ENCODE data around the gene SLC6A19. TPM values are rescaled to one million over a fixed set of nuclear protein-coding genes. Genes with fewer than 3 reads are reported as not detected.

SLC6A19 gene
- polyA plus RNA-seq, 3 donors, result 38.8 to 77.6 (median 55.8) TPM

DNA sequence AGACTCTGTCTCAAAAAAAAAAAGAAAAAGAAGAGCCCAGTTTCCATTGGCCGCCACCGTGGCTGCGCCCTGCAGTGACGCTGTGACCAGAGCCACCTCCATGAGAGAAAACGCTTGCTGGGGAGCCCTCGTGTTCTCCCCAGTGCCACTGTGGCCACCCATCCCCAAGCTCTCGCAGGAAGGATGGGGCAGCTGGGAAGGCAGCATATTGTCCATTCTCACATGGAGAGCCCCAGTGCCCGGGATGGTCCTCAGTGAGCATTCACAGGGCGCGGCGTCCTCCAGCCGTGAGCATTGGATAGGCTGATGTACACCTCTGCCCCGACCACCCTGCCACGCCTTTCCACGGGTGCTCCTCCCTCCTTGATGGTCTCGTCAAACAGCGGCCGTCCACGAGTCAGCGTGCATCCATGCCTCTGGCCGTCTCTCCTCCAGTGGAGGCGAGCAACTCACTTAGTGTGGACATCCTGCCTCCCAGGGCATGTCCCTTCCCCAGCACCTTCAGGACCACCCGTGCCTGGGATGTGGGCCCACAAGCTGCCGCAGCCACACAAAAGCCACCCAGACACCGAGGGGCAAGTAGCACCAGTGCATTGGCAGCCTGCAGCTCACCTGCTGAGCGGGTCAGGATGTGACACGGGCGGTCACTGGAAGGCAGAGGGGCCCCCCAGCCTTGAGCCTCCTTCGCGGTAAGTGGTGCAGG lies 23.4 kb upstream of the SLC6A19 start:
- DNase-seq (ENCODE audit: low read depth in 3 of 3, low spot score in 2 of 3), result no peak

DNA sequence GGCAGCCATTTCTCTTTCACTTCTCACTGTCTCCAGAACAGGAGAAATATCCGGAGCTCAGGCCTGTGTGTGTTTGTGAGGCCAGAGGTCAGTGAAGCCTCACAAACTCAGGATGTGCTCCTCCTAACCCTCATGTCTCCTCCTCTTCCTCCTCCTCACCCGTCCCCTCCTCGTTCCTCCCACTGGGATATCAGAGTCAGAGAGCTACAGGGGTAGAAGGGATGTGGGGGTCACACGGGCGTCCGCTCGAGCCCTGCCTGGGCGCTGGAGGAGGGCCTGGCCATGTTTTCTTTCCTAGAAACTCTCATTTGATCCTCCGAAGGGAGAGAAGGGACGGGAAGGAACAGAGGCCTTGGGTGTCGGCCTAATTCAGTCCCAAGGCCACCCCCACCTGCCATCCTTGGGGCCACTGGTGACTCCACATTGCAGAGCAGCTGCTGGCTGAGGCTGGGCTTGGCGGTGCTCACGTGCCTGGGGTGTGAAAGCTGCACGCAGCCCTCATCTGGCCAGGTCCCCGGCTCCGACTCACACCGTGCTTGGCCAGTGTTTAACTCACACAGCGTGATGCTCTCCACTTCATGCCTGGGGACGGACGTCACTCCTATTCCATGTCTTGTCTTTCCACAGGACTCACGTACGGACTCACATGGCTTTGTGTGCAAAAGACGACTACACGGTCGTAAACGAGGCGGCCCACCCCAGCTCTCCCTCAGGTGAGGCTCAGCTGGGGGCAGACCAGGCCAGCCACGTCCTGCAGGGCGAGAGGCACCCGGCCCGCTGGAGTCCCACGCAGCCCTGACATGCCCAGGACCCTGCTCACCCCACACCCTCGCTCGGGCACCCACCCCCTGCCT lies 22.6 kb upstream of the SLC6A19 start:
- DNase-seq (ENCODE audit: low read depth in 3 of 3, low spot score in 2 of 3), result no peak

DNA sequence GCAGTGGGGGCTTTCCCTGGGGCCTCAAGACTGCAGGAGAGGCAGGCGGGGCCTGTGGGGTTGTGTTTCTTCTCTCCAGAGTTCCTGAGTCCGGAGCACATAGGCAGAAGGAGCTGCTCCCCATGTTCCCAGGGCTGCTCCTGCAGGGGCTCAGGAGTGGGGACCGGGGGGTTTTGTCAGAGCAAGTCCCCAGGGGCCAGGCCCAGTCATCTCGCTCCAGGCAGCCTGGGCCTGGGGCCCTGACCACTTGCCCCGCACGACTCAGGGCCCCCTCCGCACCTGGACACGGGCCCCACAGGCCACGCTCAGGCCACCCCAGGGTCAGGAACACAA lies 22.0 kb upstream of the SLC6A19 start:
- DNase-seq (ENCODE audit: low read depth in 3 of 3, low spot score in 2 of 3), result no peak

DNA sequence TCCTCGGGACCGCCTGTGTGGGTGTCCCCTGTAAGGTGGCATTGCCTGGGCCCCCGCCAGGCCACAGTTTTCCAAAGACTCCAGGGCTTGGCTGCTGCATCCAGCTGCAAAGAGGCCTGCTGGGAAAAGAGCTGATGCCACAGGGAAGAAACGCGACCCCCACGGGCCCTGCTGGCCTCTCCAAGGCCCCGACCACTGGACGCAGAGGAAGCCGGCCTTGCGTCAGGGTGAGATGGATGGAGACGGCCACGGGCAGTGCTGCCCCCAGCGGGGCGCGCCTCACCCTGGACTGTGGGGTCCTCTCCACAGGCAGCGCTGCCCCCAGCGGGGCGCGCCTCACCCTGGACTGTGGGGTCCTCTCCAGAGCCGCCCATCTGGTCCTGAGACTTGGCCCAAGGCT lies 21.3 kb upstream of the SLC6A19 start:
- no peak for DNase-seq (ENCODE audit: low read depth in 3 of 3, low spot score in 2 of 3)

DNA sequence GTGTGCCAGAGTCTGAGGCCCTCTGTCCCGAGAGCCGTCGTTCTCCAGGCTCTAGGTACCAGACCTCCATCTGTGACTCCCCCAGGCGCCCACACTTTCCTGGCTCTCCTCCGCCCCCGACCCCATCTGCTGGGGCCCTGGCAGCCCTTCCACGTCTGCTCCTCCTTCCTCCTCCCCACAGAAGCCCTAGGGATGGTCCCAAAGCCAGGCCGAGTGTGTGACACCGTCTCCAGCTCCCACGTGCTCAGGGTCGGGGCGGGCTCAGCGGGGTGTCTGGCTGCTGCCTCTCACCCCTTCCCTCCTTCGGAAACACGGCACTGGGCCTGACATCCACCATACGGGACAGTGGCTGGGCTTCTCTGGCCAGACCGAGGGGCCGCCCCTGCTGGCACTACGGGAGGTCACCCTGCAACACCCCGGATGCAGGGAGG lies 20.5 kb upstream of the SLC6A19 start:
- DNase-seq (ENCODE audit: low read depth in 3 of 3, low spot score in 2 of 3), result no peak

DNA sequence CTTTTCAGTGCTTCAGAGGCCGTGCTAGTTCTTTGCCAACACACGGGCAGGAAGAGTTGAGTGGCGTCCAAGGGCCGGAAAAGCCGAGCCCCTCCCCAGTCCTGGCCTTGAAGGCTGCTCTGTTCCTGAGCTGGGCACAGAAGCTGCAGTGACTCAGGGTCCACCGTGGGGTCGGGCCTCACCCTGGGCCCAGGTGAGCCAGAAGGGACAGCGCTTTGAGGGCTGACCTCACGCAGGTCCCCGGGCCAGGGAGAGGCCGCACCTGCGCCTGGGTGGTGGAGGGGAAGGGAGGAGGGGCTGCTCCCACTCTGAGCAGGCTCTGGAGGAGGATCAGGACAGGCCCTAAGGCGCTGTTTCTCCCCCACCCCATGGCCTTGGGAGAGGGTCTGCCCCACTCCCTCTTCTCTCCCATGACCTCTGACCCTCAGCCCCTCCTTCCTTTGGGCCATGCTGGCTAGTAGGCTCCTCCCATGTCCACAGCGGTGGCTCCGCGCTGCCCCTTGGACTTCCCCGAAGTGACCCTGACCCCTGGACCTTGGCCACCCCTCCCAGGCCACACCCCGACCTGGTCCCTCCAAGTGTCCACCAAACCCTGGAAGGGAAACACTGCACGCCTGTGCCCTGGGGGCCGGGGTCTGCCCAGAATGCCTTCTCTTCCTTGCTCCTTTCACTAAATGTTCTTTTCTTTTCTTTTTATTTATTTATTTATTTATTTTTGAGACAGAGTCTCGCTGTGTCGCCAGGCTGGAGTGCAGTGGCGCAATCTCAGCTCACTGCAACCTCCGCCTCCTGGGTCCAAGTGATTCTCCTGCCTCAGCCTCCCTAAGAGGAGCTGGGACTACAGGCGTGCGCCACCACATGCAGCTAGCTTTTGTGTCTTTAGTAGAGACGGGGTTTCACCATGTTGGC lies 19.7 kb upstream of the SLC6A19 start:
- no peak for DNase-seq (ENCODE audit: low read depth in 3 of 3, low spot score in 2 of 3)

DNA sequence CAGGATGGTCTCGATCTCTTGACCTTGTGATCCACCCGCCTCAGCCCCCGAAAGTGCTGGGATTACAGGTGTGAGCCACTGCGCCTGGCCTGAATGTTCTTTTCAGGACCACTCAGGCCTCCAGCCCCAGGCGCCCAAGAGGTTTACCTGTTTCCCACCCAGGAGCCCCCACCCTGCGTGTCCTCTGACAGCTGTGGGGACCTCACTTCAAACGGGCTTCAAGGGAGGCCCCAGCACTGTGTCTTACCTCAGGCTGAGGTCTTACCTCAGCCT lies 19.1 kb upstream of the SLC6A19 start:
- DNase-seq (ENCODE audit: low read depth in 3 of 3, low spot score in 2 of 3), result no peak

DNA sequence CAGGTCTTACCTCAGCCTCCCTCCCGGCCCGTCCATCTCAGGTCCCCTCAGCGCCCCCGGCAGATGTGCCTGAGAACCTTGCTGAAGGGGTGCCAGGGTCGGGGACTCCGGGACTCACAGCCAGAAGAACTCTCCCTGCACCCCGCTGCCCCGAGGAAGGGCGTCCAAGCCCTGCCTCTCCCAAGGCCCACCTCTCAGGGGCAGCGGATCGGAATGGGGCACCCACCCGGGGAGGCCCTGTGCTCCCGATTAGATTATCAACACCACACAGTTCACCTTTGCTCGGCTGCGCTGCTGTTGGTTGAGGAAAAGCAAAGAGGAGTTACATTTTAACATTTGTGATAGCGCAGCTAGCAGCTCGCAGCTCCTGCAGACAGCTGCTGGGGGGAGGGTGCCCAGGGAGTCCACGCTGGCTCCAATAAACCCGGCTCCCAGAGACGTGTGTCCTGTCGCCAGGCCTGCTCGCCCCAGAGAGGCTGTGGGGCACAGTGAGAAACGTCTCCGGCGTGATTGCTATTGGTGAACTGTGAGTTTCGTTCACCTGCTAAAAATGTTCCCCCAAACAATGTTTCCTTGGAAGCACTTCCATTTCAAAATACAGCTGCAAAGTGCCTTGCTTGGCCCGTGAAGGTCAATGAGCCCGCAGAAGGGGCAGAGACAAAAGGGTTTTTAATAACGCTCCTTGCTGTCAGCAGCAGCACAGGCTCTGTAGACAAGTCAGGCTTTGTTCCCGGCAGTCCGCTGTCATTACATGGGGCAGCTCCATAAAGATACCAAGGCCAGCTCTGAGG lies 18.6 kb upstream of the SLC6A19 start:
- no peak for DNase-seq (ENCODE audit: low read depth in 3 of 3, low spot score in 2 of 3)

DNA sequence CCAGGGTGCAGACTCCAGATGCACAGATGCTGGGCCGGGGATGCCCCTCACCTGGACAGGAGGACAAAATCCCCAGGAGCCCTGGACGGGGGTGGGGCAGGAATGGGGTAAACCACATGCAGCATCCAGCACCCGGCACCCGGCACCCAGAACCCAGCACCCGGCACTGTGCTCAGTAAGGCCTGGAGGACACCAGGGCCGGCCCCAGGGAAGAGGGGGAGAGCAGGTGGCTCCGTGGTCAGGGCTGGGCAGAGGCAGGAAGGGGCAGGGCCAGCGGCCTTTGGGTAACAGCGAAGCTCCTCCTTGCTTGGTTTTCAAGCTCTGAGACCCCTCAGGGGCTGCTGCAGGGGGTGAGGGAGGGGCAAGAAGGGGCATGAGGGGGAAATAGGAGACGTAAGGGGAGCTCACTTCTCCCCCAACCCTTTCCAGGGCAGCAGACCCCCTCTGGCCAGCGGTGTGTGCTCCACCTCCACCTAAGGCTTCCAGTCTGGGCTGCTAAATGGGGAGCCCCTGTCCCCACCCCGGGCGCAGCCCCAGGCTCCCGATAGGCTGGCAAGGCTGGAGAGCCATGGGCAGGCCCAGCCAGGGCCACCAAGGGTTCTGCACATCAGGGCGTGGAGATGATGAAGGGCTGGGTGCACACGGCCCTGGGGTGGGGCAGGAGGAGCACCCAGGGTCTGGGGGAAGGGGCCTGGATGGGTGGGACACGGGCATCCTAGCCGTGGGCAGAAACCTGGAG lies 17.8 kb upstream of the SLC6A19 start:
- no peak for DNase-seq (ENCODE audit: low read depth in 3 of 3, low spot score in 2 of 3)

DNA sequence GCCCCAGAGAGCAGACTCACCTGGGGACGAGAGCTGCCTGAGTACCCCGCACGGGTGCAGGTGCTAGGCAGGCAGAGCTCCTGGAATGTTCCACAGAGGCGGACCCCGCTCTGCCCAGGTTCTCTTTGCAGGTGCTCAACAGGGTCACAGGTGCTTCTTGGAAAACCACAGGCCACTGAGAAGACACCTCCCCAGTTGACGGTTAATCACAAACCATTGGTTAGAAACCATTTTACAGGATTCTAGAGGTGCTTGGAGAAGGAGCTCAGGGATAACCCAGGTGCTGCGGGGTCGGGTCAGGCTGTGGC lies 17.3 kb upstream of the SLC6A19 start:
- no peak for DNase-seq (ENCODE audit: low read depth in 3 of 3, low spot score in 2 of 3)

DNA sequence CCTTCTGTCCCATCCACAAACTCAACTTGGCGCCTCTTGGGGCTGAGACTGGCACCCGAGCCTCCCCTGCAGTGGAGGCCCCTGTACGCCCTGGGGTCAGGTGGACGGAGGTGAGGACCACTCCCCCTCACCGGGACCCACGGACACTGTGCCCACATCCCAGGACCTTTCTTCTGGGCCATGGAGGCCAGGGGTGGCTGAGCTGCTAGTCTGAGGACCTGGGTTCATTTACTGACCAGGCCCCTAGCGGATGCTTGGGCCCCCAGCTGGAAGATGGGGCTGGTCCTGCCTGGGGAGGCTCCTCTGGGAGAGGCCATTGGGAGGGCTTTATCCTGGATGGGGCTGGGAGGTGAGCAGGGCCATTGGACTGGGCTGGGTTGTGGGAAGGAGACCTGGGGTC lies 16.9 kb upstream of the SLC6A19 start:
- no peak for DNase-seq (ENCODE audit: low read depth in 3 of 3, low spot score in 2 of 3)

DNA sequence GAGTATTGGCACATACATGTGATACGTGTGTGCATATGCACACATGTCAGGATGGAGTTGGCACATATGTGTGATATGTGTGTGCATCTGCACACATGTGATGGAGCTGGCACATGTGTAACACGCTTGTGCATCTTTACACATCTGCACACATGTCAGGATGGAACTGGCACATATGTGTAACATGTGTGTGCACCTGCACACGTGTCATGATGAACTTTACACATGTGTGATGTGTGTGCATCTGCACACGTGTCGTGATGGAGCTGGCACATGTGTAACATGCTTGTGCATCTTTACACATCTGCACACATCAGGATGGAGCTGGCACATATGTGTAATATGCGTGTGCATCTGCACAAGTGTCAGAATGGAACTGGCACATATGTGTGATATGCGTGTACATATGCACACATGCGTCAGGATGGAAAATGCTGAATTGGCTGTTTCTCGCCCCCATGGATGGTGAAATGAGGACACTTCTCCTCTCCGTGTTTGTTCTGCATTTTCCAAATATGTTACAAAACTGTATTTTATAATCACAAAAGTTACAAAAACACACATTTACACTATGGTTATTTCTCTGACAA lies 16.3 kb upstream of the SLC6A19 start:
- no peak for DNase-seq (ENCODE audit: low read depth in 3 of 3, low spot score in 2 of 3)

DNA sequence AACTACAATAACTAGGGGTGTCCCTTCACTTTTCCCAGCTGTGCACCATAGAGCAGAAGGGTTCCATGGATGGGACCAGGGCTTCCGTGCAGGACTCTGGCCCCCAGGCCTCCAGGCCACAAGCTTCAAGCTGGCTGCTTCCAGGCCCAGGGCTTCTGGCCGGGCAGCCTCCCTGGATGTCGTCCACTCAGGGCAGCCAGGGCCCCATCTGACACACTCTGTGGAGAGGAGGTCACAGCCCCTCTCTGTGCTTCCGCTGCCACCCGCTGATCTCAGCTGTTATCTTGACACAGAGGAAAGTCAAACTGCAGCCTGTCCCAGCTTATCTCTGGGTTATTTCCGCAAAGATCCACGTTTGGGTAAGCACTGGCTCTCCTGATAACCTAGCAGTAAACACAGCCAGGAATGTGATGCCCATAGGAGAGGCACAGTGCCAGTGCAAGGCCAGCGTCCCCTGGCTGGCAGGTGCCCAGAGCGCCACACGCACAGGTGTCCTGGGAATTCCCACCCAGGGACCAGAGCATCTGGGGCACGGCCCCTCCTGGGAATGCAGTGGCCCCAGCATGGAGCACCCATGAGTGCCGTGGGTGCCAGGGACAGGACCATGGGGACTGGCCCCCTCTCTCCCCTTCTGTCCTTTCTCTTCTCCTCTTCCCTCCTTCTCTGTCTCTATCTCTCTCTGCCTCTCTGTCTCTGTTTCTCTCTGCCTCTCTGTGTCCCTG lies 15.6 kb upstream of the SLC6A19 start:
- no peak for DNase-seq (ENCODE audit: low read depth in 3 of 3, low spot score in 2 of 3)

DNA sequence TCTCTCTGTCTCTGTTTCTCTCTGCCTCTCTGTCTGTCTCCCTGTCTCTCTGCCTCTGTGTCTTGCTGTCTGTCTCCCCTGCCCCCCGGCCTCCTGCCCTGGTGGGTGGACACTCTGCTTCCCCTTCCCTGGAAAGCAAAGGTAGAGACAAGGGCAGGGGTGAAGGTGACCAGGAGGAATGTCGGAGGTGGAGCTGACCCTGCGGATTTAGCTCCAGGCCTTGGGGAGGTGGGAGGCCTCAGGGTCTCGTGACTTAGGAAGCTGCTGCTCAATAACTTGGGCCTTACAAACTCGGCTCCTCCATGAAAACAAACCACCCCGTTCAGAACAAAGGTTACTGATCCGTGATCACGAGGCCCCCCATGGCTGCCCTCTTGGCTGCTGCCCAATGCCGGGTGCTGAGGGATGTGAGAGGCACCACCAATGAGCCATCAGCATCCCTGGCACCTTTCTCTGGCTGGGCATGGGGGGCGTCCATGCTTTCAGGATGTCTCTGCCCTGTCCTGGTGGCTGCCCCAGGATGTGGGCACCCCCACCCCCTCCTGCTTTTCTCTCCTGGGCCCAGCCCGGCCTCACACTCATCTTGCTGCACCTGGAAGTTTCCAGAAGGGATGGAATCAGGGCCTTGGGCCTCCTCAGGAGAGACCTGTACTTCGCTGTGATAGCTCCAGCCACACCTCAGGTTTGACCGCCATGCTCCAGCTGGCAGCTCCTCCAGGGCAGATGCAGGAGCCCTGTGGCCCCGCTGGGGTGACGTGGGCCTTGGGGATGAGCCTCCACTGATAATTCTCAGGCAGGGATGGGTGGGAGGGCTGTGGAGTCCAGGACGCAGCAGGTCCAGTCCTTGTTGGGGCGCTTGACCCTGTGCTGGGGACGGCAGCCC lies 14.8 kb upstream of the SLC6A19 start:
- no peak for DNase-seq (ENCODE audit: low read depth in 3 of 3, low spot score in 2 of 3)

DNA sequence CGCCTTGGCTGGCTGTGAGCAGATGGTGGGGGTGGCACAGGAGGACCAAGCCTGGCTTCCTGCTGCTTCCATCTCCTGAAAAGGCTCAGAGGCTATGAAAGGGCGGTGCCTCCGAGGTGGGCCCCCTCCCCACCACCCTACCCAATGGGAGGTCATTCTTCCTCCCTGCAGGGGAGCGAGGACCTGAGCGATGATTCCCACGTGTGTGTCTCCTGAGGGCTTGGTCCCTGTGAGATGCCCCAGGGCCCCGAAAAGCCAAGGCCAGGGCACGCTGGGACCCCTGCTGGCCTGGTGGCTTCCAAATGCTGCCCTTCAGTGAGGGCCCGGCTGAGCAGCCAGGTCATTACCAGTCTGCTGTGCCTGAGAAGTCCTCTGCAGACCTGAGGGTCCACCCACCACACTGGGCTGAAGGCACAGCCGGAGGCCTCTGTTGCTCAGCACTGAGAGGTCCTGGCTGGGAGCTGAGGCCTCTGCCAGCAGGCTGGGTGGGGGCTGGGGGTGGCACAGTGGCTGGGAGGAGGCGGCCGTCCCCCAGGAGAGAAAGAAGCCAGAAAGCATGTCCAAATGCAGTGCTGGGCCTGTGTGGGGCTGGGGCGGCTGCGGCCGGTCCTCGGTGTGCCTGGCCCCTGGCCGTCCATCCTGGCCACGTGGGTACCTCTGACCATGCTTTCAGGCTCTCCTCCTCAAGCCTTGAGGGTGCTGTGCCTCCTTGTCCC lies 14.0 kb upstream of the SLC6A19 start:
- DNase-seq (ENCODE audit: low read depth in 3 of 3, low spot score in 2 of 3), result no peak

DNA sequence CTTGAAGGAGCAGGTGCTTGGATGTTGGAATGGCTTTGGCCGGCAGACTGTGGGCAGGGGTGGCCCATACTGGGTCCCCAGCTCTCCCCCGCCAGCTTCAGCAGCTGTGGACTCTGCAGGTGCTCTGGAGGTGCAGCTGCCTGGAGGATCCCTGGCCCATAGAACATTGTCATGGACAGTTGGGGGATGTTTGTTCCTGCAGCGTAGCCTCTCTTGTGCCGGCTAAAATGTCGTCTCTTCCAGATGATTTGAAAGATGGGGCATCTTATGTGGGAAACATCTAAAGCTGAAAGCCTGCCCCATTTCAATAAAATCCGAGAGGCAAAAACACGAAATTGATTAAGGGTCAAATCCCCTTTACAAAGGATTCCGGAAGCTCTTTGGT lies 13.5 kb upstream of the SLC6A19 start:
- DNase-seq (ENCODE audit: low read depth in 3 of 3, low spot score in 2 of 3), result no peak

DNA sequence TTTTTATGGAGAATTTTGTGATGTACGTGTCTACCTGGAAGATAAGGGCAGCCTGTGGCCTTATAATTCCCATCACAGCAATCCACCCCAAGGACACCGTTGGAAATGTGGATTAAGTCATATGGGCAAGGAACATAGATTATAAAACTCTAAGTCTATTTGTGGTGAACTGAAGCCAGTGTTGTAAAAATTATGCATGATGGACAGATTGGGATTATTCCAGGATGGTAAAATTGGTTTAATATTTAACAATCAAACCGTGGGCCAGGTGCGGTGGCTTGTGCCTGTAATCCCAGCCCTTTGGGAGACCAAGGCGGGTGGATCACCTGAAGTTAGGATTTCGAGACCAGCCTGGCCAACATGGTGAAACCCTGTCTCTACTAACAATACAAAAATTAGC lies 12.9 kb upstream of the SLC6A19 start:
- DNase-seq (ENCODE audit: low read depth in 3 of 3, low spot score in 2 of 3), result no peak

DNA sequence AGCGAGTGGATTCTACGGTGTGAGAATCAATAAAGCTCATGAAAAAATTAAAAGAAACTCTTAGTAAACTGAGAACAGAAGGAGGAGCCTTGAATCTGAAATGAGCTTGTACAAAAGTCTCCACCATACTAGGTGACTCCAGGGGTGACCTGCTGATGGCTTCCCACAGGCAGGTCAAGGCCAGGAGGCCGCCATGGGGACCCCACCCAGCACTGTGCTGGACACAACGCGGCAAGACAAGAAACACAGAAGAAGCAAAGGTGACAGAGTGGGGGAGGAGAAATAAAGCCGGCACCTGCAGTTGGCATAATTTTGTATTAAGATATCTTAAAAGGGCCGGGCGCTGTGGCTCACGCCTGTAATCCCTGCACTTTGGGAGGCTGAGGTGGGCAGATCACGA lies 12.1 kb upstream of the SLC6A19 start:
- DNase-seq (ENCODE audit: low read depth in 3 of 3, low spot score in 2 of 3), result no peak
